Adrenal gland (tissue), 19 donors: ENCODE results near the gene PTCRA. TPM values are rescaled to one million over a fixed set of nuclear protein-coding genes. Genes with fewer than 3 reads are reported as not detected.

Experiments used
- DNase-seq, 7 donors: peaks; one replicate each; pipeline ENCODE4 v3.0.0-alpha.2; 2019 to 2020
- H3K27ac ChIP-seq, 5 donors: fragments of 200-600 bp; sonication (generic) in 4 of 5; 1 replicate in 3 of 5; 2 replicates in 2 of 5; pipeline versions ENCODE4 v1.5.1 to v1.8.0; 2016 to 2020; ENCODE audit warnings: mild to moderate bottlenecking in 1 of 5
- H3K27me3 ChIP-seq: fragments of 200-600 bp; 2 replicates; pipeline ENCODE4 v1.8.0; 2021
- H3K36me3 ChIP-seq, 2 donors: fragments of 200-600 bp; replicated peaks in 1 of 2; 1 replicate in 1 of 2; 2 replicates in 1 of 2; pipeline versions ENCODE4 v1.5.1 to v1.8.0; 2018 to 2022
- H3K4me1 ChIP-seq, 2 donors: fragments of 200-600 bp; replicated peaks in 1 of 2; 1 replicate in 1 of 2; 2 replicates in 1 of 2; pipeline versions ENCODE4 v1.5.1 to v1.8.0; 2018 to 2021
- H3K4me3 ChIP-seq, 4 donors: fragments of 200-600 bp; sonication (generic) in 3 of 4; one replicate each; pipeline ENCODE4 v1.5.1; 2016 to 2018
- H3K9me3 ChIP-seq, 3 donors: fragments of 200-600 bp; sonication (generic) in 1 of 3; replicated peaks in 1 of 3; 1 replicate in 2 of 3; 2 replicates in 1 of 3; pipeline versions ENCODE4 v1.5.1 to v1.8.0; 2016 to 2021
- POLR2A ChIP-seq, 2 donors: fragments of 450-650 bp; IDR thresholded peaks; one replicate each; pipeline ENCODE4 v1.6.1; 2017; ENCODE audit warnings: antibody characterized with exemption in 2 of 2, mild to moderate bottlenecking in 2 of 2, moderate library complexity in 1 of 2
- WGBS, 4 donors: extraction: QIAGEN DNeasy Blood & Tissue Kit in 2 of 4; methylation state at CpG; one replicate each; pipeline versions ENCODE4 v1.1.5 to v1.1.7; 2013 to 2017; 5-methylcytosine and 5-hydroxymethylcytosine counted together
- intact Hi-C, 2 donors: fragments of 100-400 bp; cut with DNase I; formaldehyde crosslinking; loops; one replicate each; pipeline versions ENCODE4 v1.14.1 to v1.15.0; 2022 to 2023
- long read RNA-seq, 10 donors: library from polyadenylated mRNA in 3 of 10; unstranded in 2 of 10; stranded (forward) in 1 of 10; transcript quantifications; one replicate each; pipeline ENCODE4 v2.0.0 and lab custom pipeline, GENCODE V29; 2021 to 2026
- polyA plus RNA-seq, 3 donors: library from polyadenylated mRNA; stranded (reverse); fragments of 200-250 nt in 2 of 3; fragments of 350-450 nt in 1 of 3; fragmentation: Illumina TruSeq in 1 of 3; extraction: RNeasy Lipid Tissue Mini Kit (QIAGEN cat#74804) in 1 of 3; gene quantifications; one replicate each; pipeline ENCODE4 v1.2.3, GENCODE V29; 2013 to 2014
- total RNA-seq, 9 donors: library from RNA; depleted of rRNA in 4 of 9; stranded (reverse); fragments of >200 nt in 4 of 9; fragments of 120-200 nt in 1 of 9; fragmentation: NEBNext Ultra II Directional in 1 of 9; extraction: Animal tissue kit (Norgen Biotek cat#: 25700) in 1 of 9; gene quantifications; one replicate each; pipeline versions ENCODE4 v1.1.0 to v1.2.4, GENCODE V29; 2013 to 2023
- TF ChIP-seq, protein P1 (sequence below), 6 experiments: fragments of 450-650 bp in 4 of 6; fragments of 200-600 bp in 2 of 6; sonication (generic) in 1 of 6; IDR thresholded peaks; 1 replicate in 5 of 6; 2 replicates in 1 of 6; pipeline versions ENCODE4 v1.5.1 to v1.8.0; 2016 to 2021; ENCODE audit warnings: antibody characterized with exemption in 6 of 6, mild to moderate bottlenecking in 2 of 6, moderate library complexity in 1 of 6
- donor health status: healthy with polysubstance abuse.
- donor health status: Bipolar disorder and iron deficiency.
- donor health status: DM: yes; HTN: yes; CAD: no.
- donor health status: DM: no; HTN: no; CAD: no.
- donor health status: DM: no; HTN: no; CAD: no.
- donor health status: DM: yes; HTN: yes; CAD: no.

Gene PTCRA, protein sequence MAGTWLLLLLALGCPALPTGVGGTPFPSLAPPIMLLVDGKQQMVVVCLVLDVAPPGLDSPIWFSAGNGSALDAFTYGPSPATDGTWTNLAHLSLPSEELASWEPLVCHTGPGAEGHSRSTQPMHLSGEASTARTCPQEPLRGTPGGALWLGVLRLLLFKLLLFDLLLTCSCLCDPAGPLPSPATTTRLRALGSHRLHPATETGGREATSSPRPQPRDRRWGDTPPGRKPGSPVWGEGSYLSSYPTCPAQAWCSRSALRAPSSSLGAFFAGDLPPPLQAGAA
- total RNA-seq (under 1 TPM in 2 of 9 donors, not detected in 7; 0.22 to 0.34 TPM), polyA plus RNA-seq (not detected)
- long read RNA-seq, donor 1 = 0 reads
- long read RNA-seq, donor 2 = 0 reads
- long read RNA-seq, donor 3 = 0 reads
- long read RNA-seq, donor 4 = 0 reads
- long read RNA-seq, donor 5 = 0 reads
- long read RNA-seq, donor 6 = 0 reads
- long read RNA-seq, donor 7 = 0 reads
- long read RNA-seq, donor 8 = 0 reads
- long read RNA-seq, donor 9, partial matches to known transcripts = 0 of 1 reads
- long read RNA-seq, donor 9, other reads (novel, unspliced or antisense) = 0 of 1 reads
- long read RNA-seq, donor 10 = 0 reads

DNA sequence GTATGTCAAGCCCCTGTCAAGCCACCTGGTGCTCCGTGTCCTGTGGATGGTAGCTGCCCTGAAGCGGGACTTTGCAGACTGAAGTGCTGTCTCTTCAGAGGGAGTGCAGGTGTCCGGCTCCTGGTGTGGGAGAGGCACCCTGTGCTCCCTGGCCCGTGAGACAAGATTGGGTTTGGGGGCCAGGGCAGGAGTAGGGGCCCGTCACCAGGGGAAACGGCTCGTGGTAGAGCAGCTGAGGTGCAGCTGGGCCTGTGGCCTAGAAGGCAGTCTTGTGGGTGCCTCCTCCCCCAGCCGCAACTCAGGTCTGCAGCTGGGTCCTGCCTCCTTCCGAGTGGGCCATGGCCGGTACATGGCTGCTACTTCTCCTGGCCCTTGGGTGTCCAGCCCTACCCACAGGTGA lies at the start of gene PTCRA:
TSS of gene PTCRA (plus strand) at position 322 of the 400 bp plus-strand sequence. CDS start at position 339, 17 bp downstream.
- Histone ChIP-seq H3K36me3 (no peaks in the 10 kb centered on the region), H3K27ac (no peak within 1 kb of the TSS), H3K4me3 (no peak within 1 kb of the TSS), H3K9me3 (no peaks in the 10 kb centered on the region), H3K27me3 (no peaks in the 10 kb centered on the region), H3K4me1 (peaks cover 6 to 7% of the 10 kb centered on the region in 2 donors)
- TF ChIP-seq, protein P1, sequence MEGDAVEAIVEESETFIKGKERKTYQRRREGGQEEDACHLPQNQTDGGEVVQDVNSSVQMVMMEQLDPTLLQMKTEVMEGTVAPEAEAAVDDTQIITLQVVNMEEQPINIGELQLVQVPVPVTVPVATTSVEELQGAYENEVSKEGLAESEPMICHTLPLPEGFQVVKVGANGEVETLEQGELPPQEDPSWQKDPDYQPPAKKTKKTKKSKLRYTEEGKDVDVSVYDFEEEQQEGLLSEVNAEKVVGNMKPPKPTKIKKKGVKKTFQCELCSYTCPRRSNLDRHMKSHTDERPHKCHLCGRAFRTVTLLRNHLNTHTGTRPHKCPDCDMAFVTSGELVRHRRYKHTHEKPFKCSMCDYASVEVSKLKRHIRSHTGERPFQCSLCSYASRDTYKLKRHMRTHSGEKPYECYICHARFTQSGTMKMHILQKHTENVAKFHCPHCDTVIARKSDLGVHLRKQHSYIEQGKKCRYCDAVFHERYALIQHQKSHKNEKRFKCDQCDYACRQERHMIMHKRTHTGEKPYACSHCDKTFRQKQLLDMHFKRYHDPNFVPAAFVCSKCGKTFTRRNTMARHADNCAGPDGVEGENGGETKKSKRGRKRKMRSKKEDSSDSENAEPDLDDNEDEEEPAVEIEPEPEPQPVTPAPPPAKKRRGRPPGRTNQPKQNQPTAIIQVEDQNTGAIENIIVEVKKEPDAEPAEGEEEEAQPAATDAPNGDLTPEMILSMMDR (IDR thresholded peaks at IDR 0.05) = no peak
- TF ChIP-seq POLR2A (IDR thresholded peaks at IDR 0.05) = no peak
- 68 to 82% (median 76%) methylated on average over 4 to 10 of the region's 10 CpGs for WGBS, 4 donors
- intact Hi-C loops = no loop called here
- DNase-seq = no peak

DNA sequence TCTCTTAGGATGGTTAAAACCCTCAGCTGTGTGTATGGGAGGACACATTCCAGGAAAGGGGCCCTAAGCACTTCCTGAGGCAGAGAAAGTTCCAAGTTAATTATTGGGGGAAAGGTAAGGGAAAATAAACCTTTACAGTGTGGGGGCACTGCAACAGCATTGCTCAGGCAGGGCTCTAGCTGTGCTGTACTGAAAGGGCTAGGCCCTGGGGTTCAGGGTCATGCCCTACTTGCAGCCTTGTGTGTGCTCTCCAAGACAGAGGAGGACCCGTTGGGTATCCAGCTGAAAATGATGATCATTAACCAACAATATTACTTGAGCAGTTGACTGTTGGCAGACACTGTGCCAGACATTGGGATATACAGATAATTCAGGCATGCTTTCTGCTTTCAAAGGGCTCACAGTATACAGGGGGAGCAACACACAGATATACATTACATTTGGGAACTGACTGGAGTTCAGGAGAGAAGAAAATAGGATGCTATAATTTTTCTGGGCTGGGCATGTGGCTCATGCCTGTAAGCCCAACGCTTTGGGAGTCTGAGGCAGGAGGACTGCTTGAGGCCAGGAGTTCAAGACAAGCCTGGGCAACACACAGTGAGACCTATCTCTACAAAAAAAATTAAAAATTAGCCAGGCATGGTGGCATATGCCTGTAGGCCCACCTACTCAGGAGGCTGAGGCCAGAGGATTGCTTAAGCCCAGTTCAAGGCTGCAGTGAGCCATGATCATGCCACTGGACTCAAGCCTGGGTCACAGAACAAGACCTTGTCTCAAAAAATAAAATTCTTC lies 45.5 kb upstream of the PTCRA start:
- peaks cover 0 to 33% of the 10 kb centered on the region in 2 donors for H3K36me3 ChIP-seq
- no peak overlapping the region for H3K27ac ChIP-seq
- no peaks in the 10 kb centered on the region for H3K27me3 ChIP-seq
- WGBS, 4 donors = 56 to 70% (median 64%) methylated on average over 2 of the region's 2 CpGs
- intact Hi-C loops = loop anchor here in 1 of 2 donors (10.0 kb wide), 1 partner anchor 206 kb away; no protein-coding TSS in a partner anchor
- no peaks in the 10 kb centered on the region for H3K9me3 ChIP-seq
- no peak overlapping the region for H3K4me3 ChIP-seq
- no peak for DNase-seq
- no peaks in the 10 kb centered on the region for H3K4me1 ChIP-seq
- no peak for TF ChIP-seq POLR2A (IDR thresholded peaks at IDR 0.05)
- TF ChIP-seq, protein P1 (IDR thresholded peaks at IDR 0.05) = no peak

DNA sequence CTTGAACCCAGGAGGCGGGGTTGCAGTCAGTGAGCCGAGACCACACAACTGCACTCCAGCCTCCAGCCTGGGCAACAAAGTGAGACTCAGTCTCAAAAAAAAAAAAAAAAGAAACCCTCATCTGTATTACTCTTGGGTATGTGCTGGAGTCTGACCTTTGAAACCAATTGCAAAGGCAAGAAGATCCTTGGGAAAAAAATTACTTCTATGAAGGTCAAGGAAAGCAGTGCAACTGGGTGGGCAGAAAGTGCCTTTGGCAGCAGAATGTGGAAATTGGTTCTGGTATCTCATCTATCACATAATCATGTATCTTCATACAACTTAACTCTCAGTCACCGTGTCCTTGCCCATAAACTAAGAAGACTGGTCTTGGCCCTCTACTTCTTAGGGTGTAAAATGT lies 44.1 kb upstream of the PTCRA start:
- no peak for DNase-seq
- H3K4me1 ChIP-seq = no peaks in the 10 kb centered on the region
- intact Hi-C loops = loop anchor here in 1 of 2 donors (10.0 kb wide), 1 partner anchor 207 kb away; no protein-coding TSS in a partner anchor
- no peaks in the 10 kb centered on the region for H3K27me3 ChIP-seq
- no peak for TF ChIP-seq POLR2A (IDR thresholded peaks at IDR 0.05)
- TF ChIP-seq, protein P1 (IDR thresholded peaks at IDR 0.05) = no peak
- WGBS, 4 donors = 72 to 87% (median 85%) methylated on average over 3 of the region's 3 CpGs
- peaks cover 0 to 22% of the 10 kb centered on the region in 2 donors for H3K36me3 ChIP-seq
- no peaks in the 10 kb centered on the region for H3K9me3 ChIP-seq
- H3K27ac ChIP-seq = no peak overlapping the region
- H3K4me3 ChIP-seq = no peak overlapping the region

DNA sequence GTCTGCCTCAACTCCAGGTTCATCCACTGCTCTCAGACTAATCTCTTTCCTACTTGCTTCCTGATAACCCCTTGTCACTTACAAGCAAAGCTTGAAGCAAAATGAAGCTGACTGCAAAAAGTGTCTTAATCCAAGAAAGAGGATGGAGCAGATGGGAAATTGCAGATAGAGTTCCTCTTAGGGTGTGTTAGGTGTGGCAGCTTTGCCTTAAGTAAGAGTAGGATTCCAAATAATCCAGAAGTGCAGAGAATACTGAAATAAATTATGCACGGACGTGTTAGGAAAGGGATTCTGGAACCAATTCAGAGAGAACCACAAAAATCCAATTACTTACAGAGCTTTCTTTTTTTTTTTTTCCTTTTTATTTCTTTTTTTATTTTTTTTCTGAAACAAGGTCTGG lies 42.5 kb upstream of the PTCRA start:
- Histone ChIP-seq H3K4me1 (peaks cover 6 to 9% of the 10 kb centered on the region in 2 donors), H3K4me3 (no peak overlapping the region), H3K27me3 (no peaks in the 10 kb centered on the region), H3K27ac (no peak overlapping the region), H3K36me3 (peaks cover 0 to 8% of the 10 kb centered on the region in 2 donors), H3K9me3 (no peaks in the 10 kb centered on the region)
- no peak for DNase-seq
- 53 to 68% (median 59%) methylated on average over 2 of the region's 2 CpGs for WGBS, 4 donors
- no peak for TF ChIP-seq POLR2A (IDR thresholded peaks at IDR 0.05)
- TF ChIP-seq, protein P1 (IDR thresholded peaks at IDR 0.05) = no peak
- intact Hi-C loops = loop anchor here in 1 of 2 donors (10.0 kb wide), 1 partner anchor 209 kb away; no protein-coding TSS in a partner anchor
